HEK293 (cell line): Measurements from ENCODE around the gene SECTM1.

ENCODE experiments used
- CTCF ChIP-seq: fragments of 450-650 bp; formaldehyde crosslinking; IDR thresholded peaks from 2 replicates; pipeline ENCODE4 v1.5.1; 2016; ENCODE audit warnings: missing biosample characterization, missing genetic modification characterization
- ZSCAN16 ChIP-seq: fragments of 450-650 bp; formaldehyde crosslinking; IDR thresholded peaks from 2 replicates; pipeline ENCODE4 v1.5.1; 2016; ENCODE audit warnings: missing biosample characterization, missing genetic modification characterization

GRCh38 chr17:82378741-82379021, 45.1 kb upstream of the SECTM1 start:
- TF ChIP-seq CTCF (tag by site-specific recombination) = no peak
- TF ChIP-seq ZSCAN16 (tag by site-specific recombination) = no peak
